PFSK-1 (cell line): Measurements from ENCODE around the gene RAD23B.

Experiments
- SIN3A ChIP-seq: IDR thresholded peaks from 2 replicates; pipeline ENCODE4 v1.6.1; 2012; ENCODE audit warnings: mild to moderate bottlenecking, low read length, moderate library complexity, borderline replicate concordance; ENCODE audit not compliant: insufficient read depth
- TAF1 ChIP-seq: IDR thresholded peaks from 2 replicates; pipeline ENCODE4 v1.6.1; 2012; ENCODE audit warnings: low read length, control low read depth, borderline replicate concordance; ENCODE audit not compliant: insufficient read depth
- TF ChIP-seq, protein P1 (sequence below), 2 experiments: IDR thresholded peaks; 2 replicates each; pipeline versions ENCODE4 v1.6.1 to v1.8.0; 2011 to 2012; ENCODE audit warnings: low read depth in 2 of 2, low read length in 2 of 2, control low read depth in 1 of 2, inconsistent platforms in 1 of 2, mild to moderate bottlenecking in 1 of 2, moderate library complexity in 1 of 2; ENCODE audit not compliant: insufficient read depth in 1 of 2

DNA sequence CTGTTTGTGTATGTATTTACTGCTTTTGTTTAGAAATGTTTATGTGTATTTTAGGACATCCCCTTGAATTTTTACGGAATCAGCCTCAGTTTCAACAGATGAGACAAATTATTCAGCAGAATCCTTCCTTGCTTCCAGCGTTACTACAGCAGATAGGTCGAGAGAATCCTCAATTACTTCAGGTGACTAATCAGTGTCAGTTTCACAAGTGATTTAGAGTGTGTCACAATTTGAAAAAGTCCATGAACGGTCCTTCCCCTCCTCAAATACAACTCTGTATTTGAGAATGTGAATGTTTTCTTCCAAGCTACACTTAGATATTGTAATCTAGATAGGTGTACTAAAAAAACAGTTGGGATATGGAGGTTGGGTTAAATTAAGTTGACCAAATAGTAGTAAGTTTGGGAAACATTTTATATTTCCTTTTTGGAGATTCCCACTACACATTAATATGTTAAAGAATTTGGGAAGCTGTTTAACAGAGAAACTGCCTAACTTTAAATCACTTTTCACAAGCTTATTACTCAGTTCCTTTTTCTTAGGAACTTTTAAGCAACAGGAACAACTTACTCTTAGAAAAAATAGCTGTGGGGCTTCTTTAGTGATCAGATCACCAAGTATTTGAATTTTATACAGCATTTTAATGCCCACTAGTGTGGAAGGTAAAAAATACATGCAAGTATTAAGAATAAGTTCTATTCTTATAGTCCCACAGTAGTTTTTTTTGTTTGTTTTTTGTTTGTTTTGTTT lies 40.9 kb downstream of the RAD23B start:
- TF ChIP-seq SIN3A (no peak), TAF1 (no peak)
- TF ChIP-seq, protein P1, sequence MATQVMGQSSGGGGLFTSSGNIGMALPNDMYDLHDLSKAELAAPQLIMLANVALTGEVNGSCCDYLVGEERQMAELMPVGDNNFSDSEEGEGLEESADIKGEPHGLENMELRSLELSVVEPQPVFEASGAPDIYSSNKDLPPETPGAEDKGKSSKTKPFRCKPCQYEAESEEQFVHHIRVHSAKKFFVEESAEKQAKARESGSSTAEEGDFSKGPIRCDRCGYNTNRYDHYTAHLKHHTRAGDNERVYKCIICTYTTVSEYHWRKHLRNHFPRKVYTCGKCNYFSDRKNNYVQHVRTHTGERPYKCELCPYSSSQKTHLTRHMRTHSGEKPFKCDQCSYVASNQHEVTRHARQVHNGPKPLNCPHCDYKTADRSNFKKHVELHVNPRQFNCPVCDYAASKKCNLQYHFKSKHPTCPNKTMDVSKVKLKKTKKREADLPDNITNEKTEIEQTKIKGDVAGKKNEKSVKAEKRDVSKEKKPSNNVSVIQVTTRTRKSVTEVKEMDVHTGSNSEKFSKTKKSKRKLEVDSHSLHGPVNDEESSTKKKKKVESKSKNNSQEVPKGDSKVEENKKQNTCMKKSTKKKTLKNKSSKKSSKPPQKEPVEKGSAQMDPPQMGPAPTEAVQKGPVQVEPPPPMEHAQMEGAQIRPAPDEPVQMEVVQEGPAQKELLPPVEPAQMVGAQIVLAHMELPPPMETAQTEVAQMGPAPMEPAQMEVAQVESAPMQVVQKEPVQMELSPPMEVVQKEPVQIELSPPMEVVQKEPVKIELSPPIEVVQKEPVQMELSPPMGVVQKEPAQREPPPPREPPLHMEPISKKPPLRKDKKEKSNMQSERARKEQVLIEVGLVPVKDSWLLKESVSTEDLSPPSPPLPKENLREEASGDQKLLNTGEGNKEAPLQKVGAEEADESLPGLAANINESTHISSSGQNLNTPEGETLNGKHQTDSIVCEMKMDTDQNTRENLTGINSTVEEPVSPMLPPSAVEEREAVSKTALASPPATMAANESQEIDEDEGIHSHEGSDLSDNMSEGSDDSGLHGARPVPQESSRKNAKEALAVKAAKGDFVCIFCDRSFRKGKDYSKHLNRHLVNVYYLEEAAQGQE (IDR thresholded peaks at IDR 0.05; ENCODE audit: insufficient read depth in 1 of 2, low read depth in 2 of 2, low read length in 2 of 2): no peak
